GM23338 (cell line): Measurements from ENCODE around the gene VWA3B. TPM values are rescaled to one million over a fixed set of nuclear protein-coding genes. Genes with fewer than 3 reads are reported as not detected.

Experiments
- ATAC-seq: fragments of 200-7000 bp; cut with Tn5 transposase; 3 replicates; pipeline ENCODE4 v1.9.1; 2020
- DNase-seq: peaks from one replicate; pipeline ENCODE4 v3.0.0-alpha.2; 2015; ENCODE audit warnings: low spot score
- H2AFZ ChIP-seq: fragments of 200-600 bp; sonication (generic); 2 replicates; pipeline ENCODE4 v1.8.0; 2016; ENCODE audit warnings: antibody characterized with exemption, mild to moderate bottlenecking, moderate library complexity
- H3F3A ChIP-seq: fragments of 200-600 bp; sonication (generic); replicated peaks from 2 replicates; pipeline ENCODE4 v1.8.0; 2017; ENCODE audit warnings: antibody characterized with exemption, mixed run types, low read depth
- H3K27ac ChIP-seq: fragments of 200-600 bp; sonication (generic); 2 replicates; pipeline ENCODE4 v1.6.1; 2016; ENCODE audit warnings: low read depth
- H3K27me3 ChIP-seq: fragments of 200-600 bp; sonication (generic); 2 replicates; pipeline ENCODE4 v1.8.0; 2016; ENCODE audit warnings: mild to moderate bottlenecking, mixed run types, moderate library complexity; ENCODE audit not compliant: insufficient read depth
- H3K36me3 ChIP-seq: fragments of 200-600 bp; sonication (generic); 2 replicates; pipeline ENCODE4 v1.8.0; 2016; ENCODE audit warnings: mild to moderate bottlenecking; ENCODE audit not compliant: insufficient read depth
- H3K4me1 ChIP-seq: fragments of 200-600 bp; sonication (generic); 2 replicates; pipeline ENCODE4 v1.8.0; 2016; ENCODE audit warnings: mild to moderate bottlenecking, moderate library complexity; ENCODE audit not compliant: insufficient read depth
- H3K4me2 ChIP-seq: fragments of 200-600 bp; sonication (generic); 2 replicates; pipeline ENCODE4 v1.7.1; 2017; ENCODE audit warnings: mixed run types
- H3K4me3 ChIP-seq: fragments of 200-600 bp; sonication (generic); 2 replicates; pipeline ENCODE4 v1.6.1; 2016; ENCODE audit warnings: mixed run types
- H3K79me2 ChIP-seq: fragments of 200-600 bp; sonication (generic); replicated peaks from 2 replicates; pipeline ENCODE4 v1.8.0; 2017; ENCODE audit warnings: mild to moderate bottlenecking; ENCODE audit not compliant: insufficient read depth
- H3K9me2 ChIP-seq: fragments of 200-600 bp; sonication (generic); 2 replicates; pipeline ENCODE4 v1.8.0; 2017; ENCODE audit not compliant: insufficient read depth
- H4K20me1 ChIP-seq: fragments of 200-600 bp; sonication (generic); replicated peaks from 2 replicates; pipeline ENCODE4 v1.8.0; 2017; ENCODE audit warnings: mild to moderate bottlenecking; ENCODE audit not compliant: insufficient read depth
- H3K27ac Mint-ChIP-seq: 2 replicates; pipeline ENCODE4 v1.8.0; 2020; ENCODE audit warnings: inconsistent platforms, mild to moderate bottlenecking, moderate library complexity, mixed read lengths
- H3K27me3 Mint-ChIP-seq: 3 replicates; pipeline ENCODE4 v1.8.0; 2022; ENCODE audit warnings: low read depth, mild to moderate bottlenecking, moderate library complexity, mixed read lengths, inconsistent platforms; ENCODE audit not compliant: insufficient read depth, poor library complexity
- H3K36me3 Mint-ChIP-seq: 3 replicates; pipeline ENCODE4 v1.8.0; 2021; ENCODE audit warnings: low read depth, mild to moderate bottlenecking, inconsistent platforms, moderate library complexity, mixed read lengths
- H3K4me1 Mint-ChIP-seq: 3 replicates; pipeline ENCODE4 v1.8.0; 2020; ENCODE audit warnings: mild to moderate bottlenecking, inconsistent platforms, mixed read lengths
- H3K4me3 Mint-ChIP-seq: 3 replicates; pipeline ENCODE4 v1.8.0; 2021; ENCODE audit warnings: moderate library complexity, mild to moderate bottlenecking, inconsistent platforms, mixed read lengths
- H3K9me3 Mint-ChIP-seq: 3 replicates; pipeline ENCODE4 v1.8.0; 2020; ENCODE audit warnings: moderate library complexity, mild to moderate bottlenecking, inconsistent platforms, mixed read lengths
- CREB1 ChIP-seq: fragments of 250-450 bp; sonication (Bioruptor Pico); IDR thresholded peaks from 2 replicates; pipeline ENCODE4 v1.5.0; 2020; ENCODE audit warnings: low read depth, mild to moderate bottlenecking, moderate library complexity
- CTCF ChIP-seq, 2 experiments: fragments of 200-600 bp in 1 of 2; sonication (generic) in 1 of 2; conservative IDR thresholded peaks; 2 replicates each; pipeline versions ENCODE4 v1.5.1 to v1.6.1; 2016 to 2017; ENCODE audit warnings: antibody characterized with exemption in 2 of 2, low read depth in 2 of 2, mild to moderate bottlenecking in 2 of 2, moderate library complexity in 1 of 2
- EZH2 ChIP-seq: fragments of 200-600 bp; sonication (generic); IDR thresholded peaks from one replicate; pipeline ENCODE4 v1.8.0; 2017; ENCODE audit warnings: antibody characterized with exemption, mild to moderate bottlenecking, low read depth; ENCODE audit not compliant: unreplicated experiment
- EZH2phosphoT487 ChIP-seq: fragments of 200-600 bp; sonication (generic); IDR thresholded peaks from one replicate; pipeline ENCODE4 v1.8.1; 2018; ENCODE audit warnings: antibody characterized with exemption; ENCODE audit not compliant: unreplicated experiment
- JUNB ChIP-seq: IDR thresholded peaks from one replicate; pipeline ENCODE4 v1.6.1; 2016; ENCODE audit warnings: antibody characterized with exemption; ENCODE audit not compliant: unreplicated experiment
- STAT1 ChIP-seq: IDR thresholded peaks from one replicate; pipeline ENCODE4 v1.6.1; 2016; ENCODE audit warnings: antibody characterized with exemption; ENCODE audit not compliant: unreplicated experiment
- ZNF114 ChIP-seq: fragments of 250-450 bp; sonication (Bioruptor Pico); IDR thresholded peaks from 2 replicates; pipeline ENCODE4 v1.5.0; 2020; ENCODE audit warnings: mild to moderate bottlenecking, moderate library complexity
- ZNF331 ChIP-seq: fragments of 250-450 bp; sonication (Bioruptor Pico); IDR thresholded peaks from 2 replicates; pipeline ENCODE4 v1.5.0; 2020; ENCODE audit warnings: low read depth, mild to moderate bottlenecking, moderate library complexity
- ZNF462 ChIP-seq: fragments of 250-450 bp; sonication (Bioruptor Pico); IDR thresholded peaks from 2 replicates; pipeline ENCODE4 v1.5.0; 2020; ENCODE audit warnings: mild to moderate bottlenecking, moderate library complexity
- polyA plus RNA-seq: library from polyadenylated mRNA; unstranded; fragments of >200 nt; fragmentation: Nextera tagmentation; extraction: Ambion mirVana; gene quantifications from 2 replicates; pipeline ENCODE4 v1.2.1, GENCODE V29; 2016
- total RNA-seq: library from RNA; depleted of rRNA; stranded (reverse); fragments of >200 nt; shearing (Covaris generic); gene quantifications from 2 replicates; pipeline ENCODE4 v1.2.3, GENCODE V29; 2014
- TF ChIP-seq, protein P1 (sequence below): IDR thresholded peaks from 2 replicates; pipeline ENCODE4 v1.6.1; 2016; ENCODE audit warnings: antibody characterized with exemption

The VWA3B gene
- total and polyA plus RNA-seq, 2 experiments from 2014 or later, result not detected

- TF ChIP-seq ZNF462 (CRISPR knock-in tag) (no peak), EZH2phosphoT487 (no peak), JUNB (no peak), CREB1 (no peak), ZNF331 (CRISPR knock-in tag) (no peak), CTCF (conservative IDR thresholded peaks at IDR 0.05; ENCODE audit: low read depth in 2 of 2) (no peak), STAT1 (no peak), EZH2 (no peak), ZNF114 (CRISPR knock-in tag) (no peak)
Measured at GRCh38 chr2:98155716-98156115, 68.7 kb downstream of the VWA3B start (continued).

- Histone ChIP-seq H3F3A (no peaks in the 10 kb centered on the region), H4K20me1 (no peaks in the 10 kb centered on the region), H3K27ac (no peak overlapping the region), H3K4me2 (no peak overlapping the region), H3K9me2 (no peaks in the 10 kb centered on the region), H3K36me3 (no peaks in the 10 kb centered on the region), H2AFZ (no peak overlapping the region), H3K27me3 (no peaks in the 10 kb centered on the region), H3K4me1 (no peaks in the 10 kb centered on the region; the same call in 1 of the 2 replicates), H3K4me3 (no peak overlapping the region), H3K79me2 (no peaks in the 10 kb centered on the region)
- Mint-ChIP-seq H3K9me3 (no peaks in the 10 kb centered on the region), H3K36me3 (no peaks in the 10 kb centered on the region), H3K4me1 (peaks cover 8% of the 10 kb centered on the region), H3K27ac (no peak overlapping the region), H3K4me3 (no peak overlapping the region), H3K27me3 (peaks cover 4% of the 10 kb centered on the region)
- no peak for DNase-seq
- peak; percentile 32; the same call in 2 of the 3 replicates for ATAC-seq
- TF ChIP-seq, protein P1, sequence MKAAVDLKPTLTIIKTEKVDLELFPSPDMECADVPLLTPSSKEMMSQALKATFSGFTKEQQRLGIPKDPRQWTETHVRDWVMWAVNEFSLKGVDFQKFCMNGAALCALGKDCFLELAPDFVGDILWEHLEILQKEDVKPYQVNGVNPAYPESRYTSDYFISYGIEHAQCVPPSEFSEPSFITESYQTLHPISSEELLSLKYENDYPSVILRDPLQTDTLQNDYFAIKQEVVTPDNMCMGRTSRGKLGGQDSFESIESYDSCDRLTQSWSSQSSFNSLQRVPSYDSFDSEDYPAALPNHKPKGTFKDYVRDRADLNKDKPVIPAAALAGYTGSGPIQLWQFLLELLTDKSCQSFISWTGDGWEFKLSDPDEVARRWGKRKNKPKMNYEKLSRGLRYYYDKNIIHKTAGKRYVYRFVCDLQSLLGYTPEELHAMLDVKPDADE, result no peak
- TF ChIP-seq JUNB, result no peak
- no peak for TF ChIP-seq EZH2phosphoT487
Measured at GRCh38 chr2:98156304-98156703, 69.3 kb downstream of the VWA3B start.
